Amniotic stem cell (primary cell): ENCODE measurements around the gene CPSF7.
"Not testable (repeated sequence)": the region's sequence is repeated elsewhere in the genome, so short reads cannot be mapped to it uniquely, and the experiment has no call there.

Source experiments
- DNase-seq: peaks from one replicate; lab custom pipeline; 2025; lab: John Stamatoyannopoulos, UW

Gene CPSF7

GRCh38 chr11:61439615-61440014, 9.8 kb upstream of the CPSF7 start:
- no peak for DNase-seq

GRCh38 chr11:61437496-61437895, 7.7 kb upstream of the CPSF7 start:
- DNase-seq = no peak

DNA sequence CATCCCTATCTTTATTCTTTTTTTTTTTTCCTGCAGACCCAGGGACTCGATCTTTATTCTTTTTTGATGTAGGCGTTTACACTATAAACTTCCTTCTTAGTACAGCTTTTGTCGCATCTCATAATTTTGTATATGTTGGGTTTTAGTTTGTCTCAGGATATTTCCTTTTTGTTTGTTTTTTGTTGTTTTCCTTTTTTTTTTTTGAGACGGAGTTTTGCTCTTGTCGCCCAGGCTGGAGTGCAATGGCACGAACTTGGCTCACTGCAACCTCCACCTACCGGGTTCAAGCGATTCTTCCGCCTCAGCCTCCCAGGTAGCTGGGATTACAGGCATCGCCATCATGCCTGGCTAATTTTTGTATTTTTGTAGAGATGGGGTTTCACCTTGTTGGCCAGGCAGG, 1.1 kb upstream of the CPSF7 start:
- not testable (repeated sequence) for DNase-seq

GRCh38 chr11:61429346-61429690, 457 bp downstream of the CPSF7 start:
- no peak for DNase-seq

DNA sequence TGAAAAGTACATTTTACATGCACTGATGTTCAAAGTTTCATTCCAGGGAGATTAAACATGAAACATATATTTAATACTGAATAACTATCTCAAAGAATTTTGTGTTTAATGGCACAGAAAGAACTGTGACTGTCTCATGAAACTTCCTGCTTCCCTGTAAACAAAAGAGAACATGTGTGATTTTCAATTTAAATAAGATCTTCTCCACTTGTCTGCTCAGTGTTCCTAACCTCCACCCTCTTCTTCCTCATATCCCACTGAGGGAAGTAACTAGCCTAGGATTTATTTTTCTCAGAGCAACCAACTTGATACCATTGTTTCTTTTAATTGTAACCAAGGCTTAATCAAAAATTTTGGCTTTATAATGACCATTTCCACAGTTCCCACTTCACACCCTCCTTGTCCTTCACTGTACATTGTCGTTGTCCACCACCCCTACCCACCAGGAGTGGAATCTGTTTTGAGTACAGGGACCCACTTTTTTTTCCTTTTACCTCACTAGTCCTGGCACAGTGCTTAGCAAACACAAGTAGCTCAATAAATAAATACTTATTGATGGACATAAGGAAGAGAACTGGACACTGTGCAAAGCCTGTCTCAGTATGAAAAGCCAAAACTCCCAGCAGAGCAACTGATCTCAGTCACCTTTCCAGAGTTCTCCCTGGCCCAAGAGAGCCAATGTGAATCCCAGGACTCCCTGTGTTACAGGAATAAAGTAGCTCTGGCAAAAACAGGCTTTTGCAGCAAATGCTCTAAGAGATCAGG, 4.2 kb downstream of the CPSF7 start:
- no peak for DNase-seq

DNA sequence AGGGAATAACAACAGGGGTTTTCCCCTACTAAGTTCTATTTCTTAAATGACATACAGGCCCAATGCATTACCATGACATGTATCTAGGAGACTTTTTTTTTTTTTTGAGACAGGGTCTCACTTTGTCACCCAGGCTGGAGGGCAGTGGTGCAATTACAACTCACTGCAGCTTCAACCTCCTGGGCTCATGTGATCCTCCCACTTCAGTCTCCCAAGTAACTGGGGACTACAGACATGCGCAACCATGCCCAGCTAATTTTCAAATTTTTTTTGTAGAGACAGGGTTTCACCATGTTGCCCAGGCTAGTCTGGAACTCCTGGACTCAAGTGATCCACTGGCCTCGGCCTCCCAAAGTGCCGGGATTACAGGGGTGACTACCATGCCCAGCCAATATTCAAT, 7.5 kb downstream of the CPSF7 start:
- no peak for DNase-seq

DNA sequence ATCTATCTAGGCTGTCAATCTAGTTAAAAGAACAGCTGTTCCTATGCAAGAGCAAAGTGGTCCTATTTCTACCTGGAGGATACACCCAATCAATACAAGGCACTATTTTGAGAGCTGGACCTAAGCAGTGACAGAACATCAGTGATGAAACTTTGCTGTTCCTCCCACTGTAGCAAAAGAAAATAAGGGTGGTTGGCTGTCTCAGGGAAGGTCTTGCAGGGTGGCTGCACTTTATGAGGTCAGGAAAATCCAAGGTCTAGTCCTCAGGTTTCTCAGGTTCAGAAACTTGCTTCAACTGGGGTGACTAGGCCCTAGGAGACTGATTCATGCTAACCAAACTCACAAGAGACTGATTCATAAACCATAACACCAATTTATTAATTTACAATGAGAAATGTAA, 11.6 kb downstream of the CPSF7 start:
- no peak for DNase-seq

- no peak for DNase-seq
Observed at GRCh38 chr11:61417670-61418069, 12.1 kb downstream of the CPSF7 start.

GRCh38 chr11:61416941-61417340, 12.8 kb downstream of the CPSF7 start:
- no peak for DNase-seq

- DNase-seq = no peak
Observed at GRCh38 chr11:61415381-61415780, 14.4 kb downstream of the CPSF7 start.

DNA sequence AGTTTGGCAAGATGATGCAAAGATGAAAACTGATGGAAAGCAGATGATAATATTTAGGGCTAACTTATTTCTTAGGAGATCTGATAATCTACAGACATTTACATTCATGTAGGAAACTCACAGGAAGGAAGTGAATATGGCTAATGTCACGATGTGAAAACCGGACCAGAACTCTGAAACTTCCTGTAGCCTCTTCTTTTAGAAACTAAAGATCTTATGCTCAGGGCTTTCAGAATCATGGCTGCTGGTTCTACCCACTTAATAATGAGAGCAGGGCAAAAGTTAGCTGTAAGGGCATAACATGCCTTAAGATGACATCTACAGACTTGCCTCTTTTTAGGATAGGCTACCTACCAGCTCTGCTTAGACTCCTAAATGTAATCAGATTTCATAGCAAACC, 15.2 kb downstream of the CPSF7 start:
- DNase-seq = no peak

GRCh38 chr11:61413496-61413895, 16.3 kb downstream of the CPSF7 start:
- DNase-seq = no peak

DNA sequence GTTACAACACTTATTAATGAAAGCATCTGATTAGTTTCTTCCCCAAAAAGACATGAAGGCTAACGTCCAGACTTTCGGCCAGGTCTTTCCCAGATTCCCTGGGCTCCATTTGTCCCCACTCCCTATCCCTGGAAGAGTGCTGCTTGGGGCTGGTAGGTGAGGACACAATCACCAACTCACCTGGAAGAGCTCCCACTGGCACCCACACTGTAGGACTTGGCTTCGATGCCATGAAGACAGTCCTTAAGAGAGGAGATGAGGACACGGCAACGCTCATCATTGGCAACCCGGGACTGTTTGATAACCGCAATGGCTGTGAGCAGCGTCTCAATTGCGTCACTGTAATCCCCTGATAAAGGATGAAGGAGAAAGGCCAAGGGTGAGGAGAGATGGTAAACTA, 18.2 kb downstream of the CPSF7 start:
- no peak for DNase-seq

DNA sequence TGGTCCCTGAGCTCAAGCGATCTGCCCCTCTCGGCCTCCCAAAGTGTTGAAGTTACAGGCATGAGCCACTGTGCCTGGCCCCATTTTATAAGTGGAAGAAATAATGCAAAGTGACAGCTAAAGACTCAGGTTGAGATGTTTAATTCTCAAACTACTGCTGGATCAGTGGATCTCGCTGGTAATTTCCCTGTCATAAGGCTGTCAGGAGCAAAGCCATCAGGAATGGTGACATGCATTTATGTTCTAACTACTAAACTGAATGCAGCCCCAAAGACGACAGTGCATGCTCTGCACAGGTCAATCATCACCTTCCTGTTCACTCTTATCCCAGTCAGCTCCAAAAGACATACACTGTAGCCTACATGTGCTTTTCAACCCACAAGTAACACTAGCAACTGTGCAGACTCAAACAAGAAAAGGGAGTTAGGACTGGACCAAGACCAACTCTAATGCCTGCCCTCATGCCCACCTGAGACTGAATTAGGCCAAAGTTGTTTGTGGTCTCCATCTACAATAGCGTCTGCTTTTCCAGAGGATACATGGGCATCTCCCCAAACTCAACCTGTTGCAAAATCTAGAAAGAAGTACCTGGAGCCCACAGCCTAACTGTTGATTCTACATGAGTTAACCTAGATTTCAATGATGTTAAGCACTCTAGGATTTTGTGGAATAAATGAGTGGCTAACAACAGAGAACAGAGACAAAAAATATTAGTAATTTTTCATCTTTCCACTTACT, 22.6 kb downstream of the CPSF7 start:
- no peak for DNase-seq

DNA sequence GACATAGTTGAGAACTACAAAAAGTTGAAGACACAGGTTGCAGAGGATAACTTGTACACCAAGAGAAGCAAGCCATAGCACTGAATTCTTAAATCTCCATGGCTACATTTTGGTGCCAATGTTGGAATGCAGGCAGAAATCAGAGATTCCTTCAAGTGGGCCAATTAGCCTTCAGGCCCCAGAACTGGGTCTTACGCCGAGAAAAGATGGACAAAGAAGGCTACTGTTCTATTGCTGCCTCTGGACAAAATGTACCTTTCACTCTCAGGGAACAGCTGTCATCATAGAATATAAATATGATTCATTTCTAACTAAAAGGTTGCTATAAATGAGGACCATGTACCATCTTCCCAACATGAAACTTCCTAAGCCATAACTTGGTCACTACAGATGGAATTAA, 23.7 kb downstream of the CPSF7 start:
- DNase-seq = no peak

- DNase-seq = no peak
Observed at GRCh38 chr11:61404641-61405040, 25.1 kb downstream of the CPSF7 start.

GRCh38 chr11:61404103-61404502, 25.7 kb downstream of the CPSF7 start:
- no peak for DNase-seq

DNA sequence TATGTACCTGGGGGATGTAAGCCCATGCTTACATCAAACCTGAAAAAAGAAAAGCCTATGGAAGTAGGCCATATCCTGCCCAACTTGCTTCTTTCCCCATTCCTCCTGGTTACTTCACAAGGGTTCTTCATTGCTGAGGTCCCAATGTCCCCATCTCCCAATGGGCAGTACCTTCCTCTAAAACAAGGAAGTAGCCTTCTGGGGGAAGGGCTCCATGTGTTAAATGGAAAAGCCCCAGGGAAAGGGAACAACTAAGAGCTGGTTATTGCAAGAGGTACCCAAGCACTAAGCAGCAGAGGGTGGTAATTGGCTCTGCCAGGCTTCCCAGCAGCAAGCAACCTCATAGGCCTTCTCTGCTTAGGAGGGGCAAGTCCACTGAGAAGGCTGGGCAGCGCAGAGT, 26.1 kb downstream of the CPSF7 start:
- DNase-seq = no peak

DNA sequence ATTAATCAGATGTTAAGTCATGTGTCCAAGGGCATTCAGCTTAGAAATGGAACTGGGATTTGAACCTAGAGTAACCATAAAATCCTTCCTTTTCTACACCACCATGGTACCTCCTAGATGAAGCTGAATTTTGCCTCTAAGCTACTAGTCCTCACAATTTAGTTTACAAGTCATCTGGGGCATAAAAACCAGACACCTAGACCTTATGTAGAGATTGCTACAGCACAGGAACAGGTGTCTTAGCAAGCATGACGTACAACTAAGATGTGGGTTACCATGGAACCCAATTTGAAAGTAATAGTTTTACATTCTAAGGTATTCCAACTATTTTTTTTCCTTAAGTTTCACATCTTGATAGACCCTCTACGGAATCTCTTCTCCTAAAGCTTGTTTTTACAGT, 28.2 kb downstream of the CPSF7 start:
- no peak for DNase-seq

GRCh38 chr11:61401173-61401572, 28.6 kb downstream of the CPSF7 start:
- DNase-seq = no peak

GRCh38 chr11:61392981-61393595, 36.7 kb downstream of the CPSF7 start:
- DNase-seq = no peak

DNA sequence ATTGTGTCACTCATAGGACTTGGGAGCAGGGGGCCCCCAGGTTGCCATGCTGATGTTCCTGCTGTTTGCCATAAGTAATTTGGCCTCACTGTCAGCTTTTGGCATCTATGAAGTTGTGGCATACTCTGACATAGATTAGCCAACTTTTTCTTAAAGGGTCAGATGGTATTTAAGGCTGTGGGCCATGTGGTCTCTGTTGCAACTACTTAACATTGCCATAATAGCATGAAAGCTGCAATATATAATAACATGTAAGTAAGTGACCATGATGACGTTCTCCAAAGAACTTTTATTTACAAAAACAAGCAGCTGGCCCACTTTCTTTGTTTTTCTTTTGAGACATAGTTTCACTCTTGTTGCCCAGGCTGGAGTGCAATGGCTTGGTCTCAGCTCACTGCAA, 39.6 kb downstream of the CPSF7 start:
- no peak for DNase-seq
